Suppressor macrophage treated with lipopolysaccharide for 4 hours (primary cell): Measurements from ENCODE around the gene GPR132.
A peak's percentile ranks its signal among the peaks of the same experiment; 100 is the strongest.
"Not testable (repeated sequence)": the region's sequence is repeated elsewhere in the genome, so short reads cannot be mapped to it uniquely, and the experiment has no call there.

Experiments
- DNase-seq: peaks from one replicate; pipeline ENCODE4 v3.0.0-alpha.2; 2020

GPR132 gene

DNA sequence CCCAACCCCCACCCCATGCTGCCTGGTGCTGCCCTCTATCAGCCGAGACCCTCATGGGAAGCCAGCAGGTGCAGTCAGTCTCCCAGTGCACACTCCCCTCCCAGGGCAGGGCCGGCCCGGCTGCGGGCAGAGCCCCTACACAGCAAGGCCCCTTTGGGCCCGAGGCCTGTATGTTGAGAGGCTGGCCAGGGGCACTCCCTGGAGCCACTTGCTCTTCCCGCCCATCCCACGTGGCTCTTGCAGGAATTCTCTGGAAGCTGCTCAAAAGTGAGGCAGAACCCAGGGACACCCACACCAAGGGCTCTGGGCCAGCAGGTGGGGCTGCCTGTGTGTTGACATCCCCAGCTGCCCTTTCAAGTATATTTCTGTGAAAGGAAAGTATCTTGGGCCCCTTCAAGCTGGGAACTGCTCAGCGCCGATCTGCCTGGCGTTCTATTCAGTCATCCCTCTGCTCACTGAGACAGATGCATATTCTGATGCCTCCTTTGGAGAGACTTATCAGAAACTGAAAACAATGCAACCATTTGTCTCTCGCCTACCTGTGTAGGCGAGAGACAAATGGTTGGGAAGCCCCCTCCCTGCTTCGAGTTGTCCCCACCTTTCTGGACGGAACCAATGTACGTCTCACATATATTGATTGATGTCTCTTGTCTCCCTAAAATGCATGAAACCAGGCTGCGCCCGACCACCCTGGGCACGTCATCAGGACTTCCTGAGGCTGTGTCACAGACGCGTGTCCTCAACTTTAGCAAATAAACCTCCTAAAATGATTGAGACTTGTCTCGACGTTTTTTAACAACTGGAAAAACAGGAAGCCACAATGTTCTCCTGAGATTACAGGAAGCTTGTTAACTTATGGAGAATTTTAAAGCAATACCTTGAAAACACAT, 6.0 kb downstream of the GPR132 start:
- DNase-seq, result no peak

DNA sequence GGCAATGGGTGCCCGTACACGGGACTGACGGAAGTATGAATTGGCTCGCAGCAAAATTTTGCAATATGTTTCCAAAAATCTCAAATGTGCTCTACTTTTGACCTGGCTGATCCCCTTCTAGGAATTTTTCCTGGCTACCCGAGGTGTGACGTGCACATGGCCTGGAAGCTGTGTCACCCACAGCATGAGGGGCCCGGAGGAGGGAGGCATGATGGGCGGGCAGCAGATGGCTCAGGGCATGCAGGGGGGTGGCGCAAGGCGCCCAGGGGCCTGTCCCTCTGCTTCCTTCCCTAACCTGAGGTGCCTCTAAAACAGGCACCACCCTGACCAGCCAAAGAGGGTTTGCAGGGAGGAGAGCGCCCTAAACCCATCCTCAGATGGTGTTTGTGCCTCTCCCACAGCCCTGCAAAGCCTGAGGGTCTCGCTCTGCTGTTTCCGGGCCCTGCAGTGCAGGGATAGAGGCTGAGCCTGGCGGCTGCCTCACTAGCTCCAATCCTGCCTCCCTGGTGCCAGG, 6.7 kb downstream of the GPR132 start:
- peak; percentile 44 for DNase-seq

DNA sequence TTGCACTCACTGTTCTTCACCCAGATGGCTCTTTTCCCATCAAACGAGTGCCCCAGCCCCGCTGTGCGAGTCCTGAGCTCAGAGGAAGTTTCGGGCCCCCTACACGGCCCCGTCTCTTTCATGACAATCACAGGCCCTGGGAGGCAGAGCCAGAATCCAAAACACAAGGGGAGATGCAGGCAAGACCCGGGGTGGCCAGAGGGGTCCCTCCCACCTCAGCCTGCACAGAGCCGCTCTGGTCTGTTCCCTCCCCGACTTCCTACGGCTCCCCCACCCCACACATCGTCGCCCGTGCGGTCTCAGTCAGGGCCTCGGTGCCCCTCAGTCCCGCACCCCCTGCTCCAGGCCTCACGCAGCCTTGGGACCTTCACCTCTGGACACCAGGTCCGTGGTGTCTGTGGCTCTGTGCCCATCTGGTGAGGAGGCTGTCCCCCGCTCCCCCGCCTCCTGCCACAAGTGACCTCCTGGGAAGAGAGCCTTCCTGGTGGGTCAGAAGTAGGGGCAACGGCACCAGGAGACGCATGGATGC, 8.9 kb downstream of the GPR132 start:
- no peak for DNase-seq

GRCh38 chr14:105055736-105056302, 9.4 kb downstream of the GPR132 start:
- no peak for DNase-seq

- DNase-seq, result no peak
Measured at GRCh38 chr14:105055334-105055733, 9.9 kb downstream of the GPR132 start.

GRCh38 chr14:105053996-105054395, 11.2 kb downstream of the GPR132 start:
- DNase-seq, result no peak

- no peak for DNase-seq
Measured at GRCh38 chr14:105053421-105053820, 11.8 kb downstream of the GPR132 start.

GRCh38 chr14:105052110-105052458, 13.1 kb downstream of the GPR132 start:
- DNase-seq, result no peak

- no peak for DNase-seq
Measured at GRCh38 chr14:105051182-105052109, 13.8 kb downstream of the GPR132 start.

- DNase-seq, result peak; percentile 40
Measured at GRCh38 chr14:105050551-105050897, 14.7 kb downstream of the GPR132 start.

DNA sequence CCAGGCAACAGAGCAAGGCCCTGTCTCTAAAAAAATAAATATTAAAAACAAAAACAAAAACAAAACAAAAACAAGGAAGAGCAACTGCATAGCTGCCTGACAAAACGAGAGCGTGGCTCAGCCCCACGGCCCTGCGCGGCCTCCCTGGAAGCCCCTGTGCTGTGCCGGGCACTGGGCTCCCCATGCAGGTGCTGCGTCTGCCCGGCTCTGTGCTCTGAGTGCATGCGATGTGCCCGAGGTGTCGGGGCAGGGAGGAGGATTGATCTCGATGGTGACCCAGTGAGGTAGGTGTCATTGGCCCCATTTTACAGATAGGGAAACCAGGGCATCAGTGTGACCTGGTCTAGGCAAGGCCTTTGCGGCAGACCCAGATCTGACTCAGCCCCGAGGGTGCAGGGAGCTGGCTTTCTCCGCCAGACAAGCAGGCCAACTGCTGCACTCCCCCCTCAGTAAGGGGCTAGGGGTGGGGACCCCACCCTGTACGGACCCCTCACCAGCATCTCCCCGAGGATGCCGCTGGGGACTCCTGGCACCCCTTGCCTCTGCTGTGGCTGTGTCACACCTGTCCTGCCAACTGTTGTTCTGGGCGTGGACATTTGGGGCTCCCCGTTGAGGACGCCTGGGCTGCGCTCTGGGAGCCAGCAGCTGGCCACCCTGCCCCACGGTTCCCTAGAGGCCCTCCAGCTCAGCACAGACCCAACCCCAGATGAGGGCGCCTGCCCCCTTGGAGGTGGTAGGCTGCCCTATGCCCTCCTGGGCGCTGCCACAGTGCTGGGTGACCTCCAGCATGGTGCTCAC, 15.3 kb downstream of the GPR132 start:
- no peak for DNase-seq

- no peak for DNase-seq
Measured at GRCh38 chr14:105047283-105048016, 17.8 kb downstream of the GPR132 start.

- no peak for DNase-seq
Measured at GRCh38 chr14:105046891-105047282, 18.3 kb downstream of the GPR132 start.

- DNase-seq, result peak; percentile 96
Measured at GRCh38 chr14:105045710-105046326, 19.4 kb downstream of the GPR132 start.

DNA sequence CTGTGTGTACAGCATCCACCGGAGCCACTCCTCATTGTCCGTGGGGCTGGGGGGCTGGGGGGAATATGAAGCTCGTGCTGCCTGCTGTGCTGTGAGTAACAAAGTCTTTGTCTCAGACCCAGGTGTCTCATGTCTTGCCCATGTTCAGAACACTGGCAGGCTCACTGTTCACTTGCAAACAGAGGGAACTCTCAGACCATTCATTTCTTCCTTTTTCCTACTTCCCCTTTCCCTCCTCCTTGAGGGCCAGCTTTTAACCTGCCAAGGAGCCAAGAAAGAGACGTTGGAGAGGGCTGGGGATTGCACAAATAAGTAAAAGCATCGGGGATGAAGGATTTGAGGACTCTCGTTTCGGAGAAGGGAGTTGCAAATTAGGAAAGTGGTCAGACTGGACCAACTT, 21.6 kb downstream of the GPR132 start:
- DNase-seq, result peak; percentile 59

DNA sequence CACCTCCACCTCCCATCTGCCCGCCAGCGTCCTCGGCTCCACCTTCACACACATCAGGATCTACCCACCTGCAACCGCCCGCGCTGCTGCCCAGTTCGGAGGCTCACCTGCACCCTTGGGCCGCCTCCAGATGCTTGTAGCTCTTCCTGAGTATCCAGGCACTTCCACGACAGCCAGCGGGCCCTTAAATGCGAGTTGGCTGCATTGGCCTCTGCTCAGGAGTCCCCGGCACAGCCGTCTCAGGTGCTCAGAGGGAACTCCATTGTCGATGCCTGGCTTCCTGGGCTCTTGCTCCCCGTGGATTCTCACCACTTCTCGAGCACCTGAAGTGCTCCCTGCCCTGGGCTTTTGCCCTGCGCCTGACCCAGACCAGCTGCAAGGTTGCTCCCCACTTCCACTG, 22.4 kb downstream of the GPR132 start:
- DNase-seq, result no peak

- DNase-seq, result no peak
Measured at GRCh38 chr14:105041841-105042765, 23.1 kb downstream of the GPR132 start.

- no peak for DNase-seq
Measured at GRCh38 chr14:105039458-105040205, 25.6 kb downstream of the GPR132 start.

GRCh38 chr14:105035616-105036015, 29.6 kb downstream of the GPR132 start:
- not testable (repeated sequence) for DNase-seq
